ENCODE results near the gene APC. TPM values are rescaled to one million over a fixed set of nuclear protein-coding genes. Genes with fewer than 3 reads are reported as not detected.

Gene APC
- total and polyA plus RNA-seq, 4 donors = 4.8 to 36.2 (median 24.4) TPM

- TF ChIP-seq REST (IDR thresholded peaks at IDR 0.05) = no peak
- TF ChIP-seq FOXA1 (IDR thresholded peaks at IDR 0.05) = no peak
- no peak for TF ChIP-seq NR2F2 (IDR thresholded peaks at IDR 0.05)
- no peak for TF ChIP-seq FOXA2 (IDR thresholded peaks at IDR 0.05)
- no peak for TF ChIP-seq ATF3 (IDR thresholded peaks at IDR 0.05)
- TF ChIP-seq MAX (IDR thresholded peaks at IDR 0.05) = no peak
- TF ChIP-seq RXRA (IDR thresholded peaks at IDR 0.05) = no peak
- no peak for TF ChIP-seq YY1 (IDR thresholded peaks at IDR 0.05)
- Histone ChIP-seq H3K27ac (ENCODE audit: low read depth in 1 of 2, low read length in 2 of 2) (no peak overlapping the region), H3K36me3 (ENCODE audit: control insufficient read depth in 4 of 4, insufficient read depth in 3 of 4, low read depth in 1 of 4, low read length in 3 of 4) (no peaks in the 10 kb centered on the region), H3K4me3 (ENCODE audit: low read depth in 1 of 3, low read length in 3 of 3) (no peak overlapping the region), H3K4me1 (ENCODE audit: control insufficient read depth in 4 of 4, insufficient read depth in 4 of 4, low read length in 3 of 4) (peaks cover 0 to 6% (median 1%) of the 10 kb centered on the region in 4 donors), H3K27me3 (ENCODE audit: control insufficient read depth in 4 of 4, insufficient read depth in 4 of 4, low read length in 3 of 4) (no peaks in the 10 kb centered on the region), H3K9me3 (ENCODE audit: control insufficient read depth in 4 of 4, low read length in 3 of 4) (no peaks in the 10 kb centered on the region), H3K9ac (ENCODE audit: low read depth in 1 of 2, low read length in 2 of 2) (no peak overlapping the region)
- DNase-seq (ENCODE audit: low spot score) = no peak
These were observed 109.6 kb downstream of the APC start for GRCh38 chr5:112847306-112847705.

GRCh38 chr5:112848116-112848811, 110.6 kb downstream of the APC start:
- Histone ChIP-seq H3K9me3 (ENCODE audit: control insufficient read depth in 4 of 4, low read length in 3 of 4) (no peaks in the 10 kb centered on the region), H3K4me1 (ENCODE audit: control insufficient read depth in 4 of 4, insufficient read depth in 4 of 4, low read length in 3 of 4) (peaks cover 0 to 6% (median 1%) of the 10 kb centered on the region in 4 donors), H3K27ac (ENCODE audit: low read depth in 1 of 2, low read length in 2 of 2) (no peak overlapping the region), H3K36me3 (ENCODE audit: control insufficient read depth in 4 of 4, insufficient read depth in 3 of 4, low read depth in 1 of 4, low read length in 3 of 4) (no peaks in the 10 kb centered on the region), H3K27me3 (ENCODE audit: control insufficient read depth in 4 of 4, insufficient read depth in 4 of 4, low read length in 3 of 4) (no peaks in the 10 kb centered on the region), H3K4me3 (ENCODE audit: low read depth in 1 of 3, low read length in 3 of 3) (no peak overlapping the region), H3K9ac (ENCODE audit: low read depth in 1 of 2, low read length in 2 of 2) (no peak overlapping the region)
- TF ChIP-seq HNF4A (conservative IDR thresholded peaks at IDR 0.05) (peak; percentile 29 to 62), TAF1 (conservative IDR thresholded peaks at IDR 0.05) (no peak), NR2F2 (IDR thresholded peaks at IDR 0.05) (no peak), EGR1 (IDR thresholded peaks at IDR 0.05; ENCODE audit: low read depth in 2 of 2) (no peak), FOXA1 (IDR thresholded peaks at IDR 0.05) (no peak), YY1 (IDR thresholded peaks at IDR 0.05) (no peak), JUND (IDR thresholded peaks at IDR 0.05) (no peak), RAD21 (IDR thresholded peaks at IDR 0.05) (peak; percentile 68 to 78), MAX (IDR thresholded peaks at IDR 0.05) (no peak), SP1 (IDR thresholded peaks at IDR 0.05) (no peak), HNF4G (IDR thresholded peaks at IDR 0.05) (no peak), CTCF (IDR thresholded peaks at IDR 0.05; ENCODE audit: low read depth, low read length, missing input control) (peak; percentile 71), ATF3 (IDR thresholded peaks at IDR 0.05) (no peak), GABPA (IDR thresholded peaks at IDR 0.05 in 1 of 2, conservative IDR thresholded peaks at IDR 0.05 in 1 of 2) (no peak), REST (IDR thresholded peaks at IDR 0.05) (no peak)
- DNase-seq (ENCODE audit: low spot score) = no peak
- 38% methylated on average over 8 of the region's 8 CpGs for WGBS

All from liver (tissue), 9 donors.